ENCODE measurements around the gene CFAP73.
"Not testable (repeated sequence)": the region's sequence is repeated elsewhere in the genome, so short reads cannot be mapped to it uniquely, and the experiment has no call there.

CFAP73 gene

DNA sequence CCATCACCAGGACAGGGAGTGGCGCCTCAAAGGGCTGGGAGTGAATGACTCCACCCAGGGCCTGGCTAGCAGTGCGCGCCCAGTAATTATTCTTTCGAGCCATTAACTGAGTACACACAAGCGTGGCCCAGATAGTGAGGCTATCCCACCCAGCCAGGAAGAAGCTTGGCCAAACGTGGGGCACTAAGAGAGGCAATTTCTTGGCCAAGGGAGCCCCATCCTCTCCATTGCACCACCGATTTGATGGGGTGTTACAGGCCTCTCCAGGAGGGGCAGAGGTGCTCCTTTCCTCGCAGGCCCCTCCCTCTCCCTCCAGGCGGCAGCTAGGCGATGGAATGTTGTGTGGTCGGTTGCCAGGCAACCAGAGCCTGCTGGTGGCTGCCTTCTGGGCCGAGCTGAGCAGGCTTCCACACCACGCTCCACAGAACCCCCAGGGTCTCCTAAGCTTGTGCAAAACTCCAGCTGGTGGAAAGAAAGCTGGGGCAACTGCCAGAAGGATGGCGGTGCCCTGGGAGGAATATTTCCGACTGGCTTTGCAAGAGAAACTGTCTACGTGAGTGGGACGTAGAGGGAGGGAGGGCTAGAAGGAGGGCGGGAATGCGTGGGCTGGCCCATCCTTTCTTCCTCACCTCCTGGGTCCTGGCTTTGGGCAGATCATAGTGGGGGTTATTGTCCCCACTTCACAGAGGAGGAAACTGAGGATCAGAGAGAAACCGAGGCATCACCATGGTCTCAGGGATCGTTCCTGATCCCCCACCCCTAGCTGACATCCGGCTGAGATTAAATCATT, at the start of gene CFAP73:
Gene CFAP73 (plus strand): TSS at position 364 of the 790 bp plus-strand sequence. CDS start 134 bp downstream, at position 498.
- DNase-seq = peak; percentile 83

DNA sequence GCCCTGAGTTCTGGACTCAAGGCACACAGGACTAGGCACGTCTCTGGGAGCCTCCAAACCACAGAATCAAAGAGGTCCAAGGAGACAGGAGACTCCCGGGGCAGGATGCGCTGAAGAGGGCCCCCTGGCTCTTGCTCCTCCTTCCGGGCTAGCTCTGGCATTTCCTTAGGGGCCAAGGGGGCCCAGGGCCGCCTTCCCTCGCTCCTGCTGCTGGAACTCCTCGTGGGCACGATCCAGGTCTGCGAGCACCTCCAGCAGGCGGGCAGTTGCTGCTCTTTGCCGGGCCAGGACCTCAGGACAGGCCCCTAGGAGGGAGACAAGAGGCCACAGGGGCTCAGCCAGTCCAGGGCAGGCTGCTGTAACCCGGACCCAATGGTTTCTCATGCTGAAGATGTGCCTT, 49.8 kb upstream of the CFAP73 start:
- DNase-seq = no peak

- no peak for DNase-seq
Measured at GRCh38 chr12:113101751-113102150, 47.8 kb upstream of the CFAP73 start.

DNA sequence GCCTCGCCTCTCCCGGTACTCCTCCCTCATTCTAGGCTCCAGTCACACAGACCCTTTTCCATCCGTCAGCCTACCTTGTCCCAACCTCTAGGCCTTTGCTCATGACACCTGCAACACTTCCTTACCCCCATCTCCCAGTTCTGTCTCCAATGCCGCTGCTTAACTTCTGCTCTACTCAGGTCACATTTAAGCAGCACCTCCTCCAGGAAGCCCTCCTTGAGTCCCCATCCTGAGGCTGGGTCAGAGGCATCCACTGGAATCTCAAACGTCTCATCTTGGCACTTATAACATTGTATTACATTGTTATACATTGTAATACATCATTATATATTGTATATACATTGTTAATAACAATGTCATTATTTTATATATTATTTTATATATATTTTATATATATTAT, 46.7 kb upstream of the CFAP73 start:
- DNase-seq = no peak

- peak; percentile 46 for DNase-seq
Measured at GRCh38 chr12:113103756-113104450, 45.6 kb upstream of the CFAP73 start.

DNA sequence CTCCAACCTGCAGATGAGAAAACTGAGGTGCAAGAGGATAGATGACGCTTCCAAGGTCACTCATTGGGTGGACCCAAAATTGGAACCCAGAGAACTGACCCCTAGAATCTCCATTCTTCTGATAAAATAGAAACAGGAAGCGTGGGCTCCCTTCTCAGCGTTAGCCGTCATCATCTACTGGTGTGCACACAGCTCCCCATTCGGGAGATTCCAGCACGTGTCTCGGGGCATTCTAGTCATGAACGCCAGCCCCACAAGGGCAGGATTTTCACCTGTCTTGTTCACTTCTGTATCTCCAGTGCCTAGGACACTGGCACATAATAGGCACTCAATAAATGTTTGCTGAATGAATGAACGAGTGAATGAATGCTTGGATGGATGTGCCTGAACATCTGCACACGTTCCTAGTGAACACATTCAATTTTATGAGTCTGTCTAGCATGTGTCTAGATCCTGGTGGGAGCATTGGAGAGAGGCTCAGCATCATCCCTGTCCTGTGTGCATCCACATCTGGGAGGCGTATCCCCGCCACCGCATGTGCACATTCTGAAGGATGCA, 44.5 kb upstream of the CFAP73 start:
- DNase-seq = no peak

- no peak for DNase-seq
Measured at GRCh38 chr12:113105606-113106271, 43.8 kb upstream of the CFAP73 start.

GRCh38 chr12:113106361-113106760, 43.2 kb upstream of the CFAP73 start:
- DNase-seq = no peak

GRCh38 chr12:113108308-113108707, 41.2 kb upstream of the CFAP73 start:
- DNase-seq = no peak

- DNase-seq = no peak
Measured at GRCh38 chr12:113109360-113109759, 40.2 kb upstream of the CFAP73 start.

DNA sequence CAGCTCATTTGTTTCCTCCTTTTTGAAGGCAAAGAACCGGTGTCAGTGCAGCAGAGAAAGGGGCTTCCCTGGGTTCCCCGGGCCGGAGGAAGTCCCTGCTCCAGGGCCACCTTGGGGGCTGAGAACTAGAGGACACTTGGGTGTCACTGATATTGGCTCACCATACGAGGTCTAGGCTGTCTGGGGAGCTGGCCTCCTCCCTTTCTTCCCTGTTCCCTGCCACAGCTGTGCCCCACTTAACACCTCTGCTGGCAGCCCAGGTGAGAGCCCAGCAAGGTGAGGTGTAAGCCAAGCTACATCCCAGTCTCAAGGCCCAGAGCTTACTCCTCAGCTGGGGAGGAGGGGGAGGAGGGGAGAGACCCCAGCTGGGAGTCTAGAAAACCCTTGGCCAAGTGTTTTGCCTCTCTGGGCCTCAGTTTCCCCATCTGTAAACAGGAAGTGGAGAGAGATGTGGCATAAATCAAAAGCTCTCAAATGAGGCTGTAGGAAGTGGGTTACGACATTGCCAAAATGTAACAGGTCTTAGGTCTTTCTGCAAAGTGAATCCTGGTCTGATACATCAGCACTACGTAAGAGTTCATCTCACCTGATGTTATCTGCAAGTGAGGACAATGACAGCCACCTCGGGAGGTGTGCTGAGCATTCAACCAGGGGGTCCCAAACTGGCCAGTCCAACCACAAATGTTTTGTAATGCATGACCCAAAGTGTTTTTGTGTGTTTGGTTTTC, 39.5 kb upstream of the CFAP73 start:
- no peak for DNase-seq

DNA sequence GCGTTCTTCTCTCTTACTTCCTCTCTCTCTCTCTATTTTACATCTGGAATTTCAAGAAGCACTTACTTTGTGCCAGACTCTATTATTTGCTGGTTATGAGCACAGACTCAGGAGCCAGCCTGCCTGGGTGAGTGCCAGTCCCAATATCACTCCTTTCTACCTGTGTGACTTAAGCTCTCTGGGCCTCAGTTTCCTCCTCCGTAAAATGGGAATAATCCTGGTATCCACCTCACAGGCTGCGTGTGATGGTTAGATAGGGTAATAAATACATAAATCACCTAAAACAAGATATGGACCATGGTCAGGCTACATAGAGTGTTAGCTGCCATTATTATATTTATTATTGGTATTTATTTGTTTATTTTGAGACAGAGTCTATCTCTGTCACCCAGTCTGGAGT, 38.3 kb upstream of the CFAP73 start:
- no peak for DNase-seq

DNA sequence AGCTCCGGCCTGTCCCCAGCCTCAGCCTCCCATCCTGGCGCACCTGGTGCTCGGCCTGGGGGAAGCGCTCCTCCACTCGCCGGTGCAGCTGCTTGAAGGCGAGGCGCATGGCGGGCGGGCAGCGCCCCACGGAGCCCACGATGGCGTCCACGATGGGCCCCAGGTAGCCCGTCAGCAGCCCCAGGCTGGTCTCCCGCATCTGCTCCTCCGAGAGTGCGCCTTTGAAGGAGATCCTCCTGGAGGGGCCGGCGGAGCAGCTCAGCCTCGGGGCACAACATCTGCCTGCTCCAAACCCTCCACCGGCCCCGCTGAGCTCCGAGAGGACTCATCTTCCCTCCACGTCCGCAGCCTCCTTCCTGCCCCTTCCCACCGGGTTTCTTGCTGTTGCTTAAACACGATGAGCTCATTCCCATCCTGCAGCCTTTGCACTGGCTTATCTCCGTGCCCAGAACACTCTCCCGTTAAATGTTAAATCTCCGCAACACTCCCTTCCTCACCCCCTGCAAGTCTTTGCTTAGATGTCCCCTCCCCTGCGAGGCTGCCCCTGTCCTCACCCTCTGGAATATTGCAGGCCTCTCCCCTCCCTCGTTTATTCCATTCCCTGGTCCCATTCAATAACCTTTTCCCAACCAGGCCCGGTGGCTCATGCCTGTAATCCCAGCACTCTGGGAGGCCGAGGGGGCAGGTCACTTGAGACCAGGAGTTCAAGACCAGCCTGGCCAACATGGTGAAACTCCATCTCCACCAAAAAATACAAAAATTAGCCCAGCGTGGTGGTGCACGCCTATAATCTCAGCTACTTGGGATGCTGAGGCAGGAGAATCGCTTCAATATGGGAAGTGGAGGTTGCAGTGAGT, 37.3 kb upstream of the CFAP73 start:
- no peak for DNase-seq

DNA sequence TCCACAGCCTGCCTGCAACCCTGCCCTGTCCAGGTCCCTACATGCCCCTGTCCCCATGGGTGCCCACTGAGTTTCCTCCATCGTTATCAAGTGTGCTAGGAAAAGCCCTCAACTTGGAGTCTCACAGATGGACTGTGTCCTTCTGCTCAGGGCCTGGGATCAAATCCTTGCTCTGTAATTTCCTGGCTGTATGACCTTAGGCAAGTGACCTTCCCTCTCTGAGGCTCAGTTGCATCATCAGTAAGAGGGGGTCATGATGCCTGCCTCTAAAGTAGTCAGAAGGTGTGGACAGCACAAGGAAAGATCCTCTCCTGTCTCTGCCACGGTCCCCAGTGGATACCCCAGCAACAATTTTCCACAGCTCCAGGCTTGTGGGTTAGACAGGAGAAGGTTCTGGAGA, 36.1 kb upstream of the CFAP73 start:
- DNase-seq = no peak

- DNase-seq = no peak
Measured at GRCh38 chr12:113114447-113115178, 34.9 kb upstream of the CFAP73 start.

DNA sequence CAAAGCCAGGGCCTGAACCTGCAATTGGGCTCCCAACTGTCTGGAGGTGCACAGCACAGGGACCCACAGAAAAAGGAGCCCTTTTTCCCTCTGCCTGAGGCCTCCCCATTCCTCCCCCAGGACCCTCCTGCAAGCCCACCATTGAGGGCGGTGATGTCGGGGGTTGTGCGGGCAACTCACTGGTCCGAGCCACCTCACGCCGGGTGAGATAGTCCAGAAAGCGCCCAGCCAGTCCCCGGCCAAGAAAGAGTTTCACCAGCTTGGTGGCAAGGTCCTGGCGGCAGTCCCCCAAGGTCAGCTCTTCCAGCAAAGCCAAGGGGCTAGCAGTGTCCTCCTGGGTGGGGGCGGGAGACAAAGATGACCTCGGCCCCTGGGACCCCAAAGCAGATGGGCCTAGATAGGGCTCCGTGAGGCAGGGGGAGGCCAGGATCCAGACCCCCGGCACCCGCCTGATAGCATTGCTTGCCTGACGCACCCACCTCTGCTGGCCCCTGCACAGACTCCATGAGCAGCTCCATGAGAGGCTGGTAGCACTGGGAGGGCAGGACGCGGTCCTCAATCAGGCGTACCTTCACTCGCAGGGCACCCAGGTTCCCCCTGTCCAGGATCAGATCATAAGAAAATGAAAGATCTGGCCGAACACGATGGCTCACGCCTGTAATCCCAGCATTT, 33.9 kb upstream of the CFAP73 start:
- DNase-seq = no peak

DNA sequence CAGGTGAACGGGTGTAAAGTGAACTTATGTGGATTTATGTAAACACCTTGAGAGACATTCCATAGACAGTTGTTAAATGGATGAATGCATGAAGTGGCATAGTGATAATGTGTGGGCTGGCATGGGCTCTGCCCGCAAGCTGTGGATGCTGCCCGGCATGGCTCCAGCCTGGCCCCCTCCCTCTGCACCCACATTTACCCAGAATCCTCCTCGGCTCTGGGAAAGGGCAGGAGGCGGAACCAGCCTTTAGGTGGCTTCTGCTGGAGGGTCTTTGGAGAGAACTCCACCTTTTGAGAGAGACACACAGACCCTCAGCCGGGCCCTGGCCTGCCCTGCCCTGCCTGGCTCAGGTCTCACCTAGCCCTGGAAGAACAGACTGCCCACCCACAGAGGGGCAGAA, 32.6 kb upstream of the CFAP73 start:
- no peak for DNase-seq

DNA sequence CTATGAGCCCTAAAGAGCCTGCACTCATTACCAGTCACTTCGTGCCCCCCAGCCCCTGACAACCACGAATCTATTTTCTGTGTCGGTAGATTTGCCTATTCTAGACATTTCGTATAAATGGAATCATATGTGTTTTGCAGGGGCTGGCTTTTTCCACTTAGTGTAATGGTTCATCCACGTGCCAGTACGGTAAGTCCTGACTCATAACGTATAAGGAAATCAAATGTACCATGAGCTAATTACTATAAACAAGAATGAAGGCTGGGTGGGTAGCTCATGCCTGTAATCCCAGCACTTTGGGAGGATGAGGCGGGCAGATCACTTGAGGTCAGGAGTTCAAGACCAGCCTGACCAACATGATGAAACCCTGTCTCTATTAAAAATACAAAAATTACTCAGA, 31.8 kb upstream of the CFAP73 start:
- not testable (repeated sequence) for DNase-seq

- DNase-seq = no peak
Measured at GRCh38 chr12:113118142-113118541, 31.4 kb upstream of the CFAP73 start.

- no peak for DNase-seq
Measured at GRCh38 chr12:113119980-113120669, 29.4 kb upstream of the CFAP73 start.

Data from RPMI8226 (cell line).